Pancreas (tissue), 10 donors: ENCODE measurements around the gene SPX. TPM values are rescaled to one million over a fixed set of nuclear protein-coding genes. Genes with fewer than 3 reads are reported as not detected.
A peak's percentile ranks its signal among the peaks of the same experiment; 100 is the strongest.

Source experiments
- ATAC-seq, 4 donors: fragments of 200-7000 bp; cut with Tn5 transposase; one replicate each; pipeline versions ENCODE4 v1.8.0 to v1.9.1; 2020; ENCODE audit warnings: mild to moderate bottlenecking in 4 of 4, moderate library complexity in 4 of 4
- DNase-seq, 6 donors: peaks; one replicate each; pipeline ENCODE4 v3.0.0-alpha.2; 2020
- FAIRE-seq: peaks from 2 replicates; lab custom pipeline; 2012; peaks lifted over from hg19 to GRCh38; lab: Jason Lieb, UNC
- H3K27ac ChIP-seq, 4 donors: fragments of 200-600 bp; sonication (generic); 1 replicate in 3 of 4; 2 replicates in 1 of 4; pipeline versions ENCODE4 v1.5.0 to v1.8.0; 2020
- H3K27me3 ChIP-seq, 4 donors: fragments of 200-600 bp; one replicate each; pipeline ENCODE4 v1.8.0; 2021
- H3K36me3 ChIP-seq, 3 donors: fragments of 200-600 bp; sonication (generic) in 1 of 3; one replicate each; pipeline versions ENCODE4 v1.5.0 to v1.8.0; 2020 to 2021
- H3K4me1 ChIP-seq, 3 donors: fragments of 200-600 bp; one replicate each; pipeline ENCODE4 v1.8.0; 2021
- H3K4me3 ChIP-seq, 4 donors: fragments of 200-600 bp; sonication (generic) in 2 of 4; one replicate each; pipeline versions ENCODE4 v1.5.0 to v1.8.0; 2020 to 2021
- H3K9me3 ChIP-seq, 4 donors: fragments of 200-600 bp; one replicate each; pipeline ENCODE4 v1.8.0; 2021
- CTCF ChIP-seq, 4 donors: fragments of 200-600 bp; sonication (generic) in 3 of 4; IDR thresholded peaks; one replicate each; pipeline versions ENCODE4 v1.5.0 to v1.8.0; 2021; ENCODE audit warnings: antibody characterized with exemption in 4 of 4
- WGBS, 2 donors: extraction: QIAGEN DNeasy Blood & Tissue Kit; methylation state at CpG; one replicate each; pipeline ENCODE4 v1.1.7; 2013; 5-methylcytosine and 5-hydroxymethylcytosine counted together
- intact Hi-C, 3 donors: fragments of 100-400 bp; cut with DNase I; formaldehyde crosslinking; loops; one replicate each; pipeline versions ENCODE4 v1.11.1 to v1.14.2; 2022
- polyA plus RNA-seq, 2 donors: library from polyadenylated mRNA; stranded (reverse); fragments of 200-250 nt; gene quantifications; one replicate each; pipeline ENCODE4 v1.2.3, GENCODE V29; 2013
- total RNA-seq, 6 donors: library from RNA; stranded (reverse); fragmentation: NEBNext Ultra II Directional in 4 of 6; extraction: Animal tissue kit (Norgen Biotek cat#: 25700) in 4 of 6; gene quantifications; one replicate each; pipeline versions ENCODE4 v1.2.1 to v1.2.4, GENCODE V29; 2021 to 2023
- donor health status: healthy with polysubstance abuse.
- donor health status: DM: no; HTN: no; CAD: no; lungs with moderate emphysema.
- donor health status: DM: no; HTN: no; CAD: no.
- donor health status: control.
- donor health status: control.
- donor health status: Bipolar disorder and iron deficiency.
- donor health status: DM: yes; HTN: yes; CAD: no.
- donor health status: DM: no; HTN: no; CAD: no.
- donor health status: DM: no; HTN: no; CAD: no.
- donor health status: DM: yes; HTN: yes; CAD: no.

SPX gene
- total and polyA plus RNA-seq, 8 donors: 11.7 to 31.0 (median 20.3) TPM

- DNase-seq (no peak), ATAC-seq (no peak), FAIRE-seq (no peak)
- peaks cover 0 to 8% (median 7%) of the 10 kb centered on the region in 3 donors for H3K36me3 ChIP-seq
- 50 to 61% methylated on average over 2 of the region's 2 CpGs for WGBS, 2 donors
- no peaks in the 10 kb centered on the region for H3K9me3 ChIP-seq
- intact Hi-C loops: no loop called here
- peaks cover 6 to 33% (median 26%) of the 10 kb centered on the region in 3 donors for H3K4me1 ChIP-seq
- TF ChIP-seq CTCF (IDR thresholded peaks at IDR 0.05): no peak
- no peaks in the 10 kb centered on the region for H3K27me3 ChIP-seq
- no peak overlapping the region for H3K4me3 ChIP-seq
- H3K27ac ChIP-seq: no peak overlapping the region
These were observed 26.3 kb upstream of the SPX start for GRCh38 chr12:21499765-21500164.

DNA sequence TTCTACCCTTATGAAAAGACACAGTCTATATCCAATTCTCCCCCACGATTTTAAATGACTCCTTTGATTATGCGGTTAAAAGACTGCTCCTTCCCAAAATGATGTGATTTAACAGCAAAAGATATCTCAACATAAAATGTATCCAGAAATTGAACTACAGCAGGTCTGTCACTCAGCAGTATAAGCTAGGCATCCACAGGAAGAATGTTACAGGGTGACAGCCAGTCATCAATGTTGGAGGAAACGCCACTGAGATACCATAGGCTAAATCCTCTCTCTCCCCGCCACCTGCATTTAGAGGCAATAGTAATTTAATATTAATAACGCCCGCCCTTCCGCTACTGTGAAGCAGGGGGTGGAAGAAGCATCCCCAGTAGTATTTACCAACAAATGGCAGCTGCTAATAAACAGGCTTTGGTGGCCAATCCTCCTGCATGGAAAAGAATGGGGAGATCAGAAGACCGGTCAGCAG lies 25.3 kb upstream of the SPX start:
- FAIRE-seq: no peak

GRCh38 chr12:21501258-21502163 lies 24.6 kb upstream of the SPX start, which contains the start of the genes GOLT1B and RECQL:
Gene GOLT1B, plus strand, starts transcription at chr12:21501789. Its CDS starts 135 bp downstream, at chr12:21501924.
Gene RECQL, minus strand, starts transcription at chr12:21501635. Its CDS starts 2,065 bp downstream, at chr12:21499570.
- intact Hi-C loops: no loop called here
- H3K27me3 ChIP-seq: no peaks in the 10 kb centered on the region
- WGBS, 2 donors: 0% methylated on average over 61 of the region's 61 CpGs
- TF ChIP-seq CTCF (IDR thresholded peaks at IDR 0.05): no peak
- peak; percentile 88 for FAIRE-seq
- peak within 1 kb of the TSS; percentile 77 to 99 (median 84) for H3K4me3 ChIP-seq
- peak within 1 kb of the TSS; percentile 61 to 91 (median 83) for H3K27ac ChIP-seq
- peak; percentile 83 to 94 (median 90) for DNase-seq
- peak; percentile 98 to 99 (median 99) for ATAC-seq
- no peaks in the 10 kb centered on the region for H3K9me3 ChIP-seq
- peaks cover 6 to 41% (median 35%) of the 10 kb centered on the region in 3 donors for H3K4me1 ChIP-seq
- peaks cover 0 to 3% (median 2%) of the 10 kb centered on the region in 3 donors for H3K36me3 ChIP-seq

More for the DNA sequence above, 25.3 kb upstream of the SPX start:
- H3K27me3 ChIP-seq: no peaks in the 10 kb centered on the region
- no peaks in the 10 kb centered on the region for H3K9me3 ChIP-seq
- peaks cover 0 to 8% (median 7%) of the 10 kb centered on the region in 3 donors for H3K36me3 ChIP-seq
- WGBS, 2 donors: 5 to 7% methylated on average over 8 of the region's 8 CpGs
- DNase-seq (no peak), ATAC-seq (no peak)
- H3K27ac ChIP-seq: peak overlapping the region in 3 of 4 donors; percentile 81 to 91 (median 85)
- peaks cover 6 to 39% (median 28%) of the 10 kb centered on the region in 3 donors for H3K4me1 ChIP-seq
- intact Hi-C loops: no loop called here
- no peak for TF ChIP-seq CTCF (IDR thresholded peaks at IDR 0.05)
- peak overlapping the region; percentile 77 to 99 (median 84) for H3K4me3 ChIP-seq

GRCh38 chr12:21502164-21502496 lies 24.0 kb upstream of the SPX start:
- DNase-seq: no peak
- H3K27me3 ChIP-seq: no peaks in the 10 kb centered on the region
- peak; percentile 18 to 57 (median 43) for ATAC-seq
- H3K4me1 ChIP-seq: peaks cover 6 to 41% (median 35%) of the 10 kb centered on the region in 3 donors
- TF ChIP-seq CTCF (IDR thresholded peaks at IDR 0.05): no peak
- no peaks in the 10 kb centered on the region for H3K9me3 ChIP-seq
- peak overlapping the region; percentile 77 to 99 (median 84) for H3K4me3 ChIP-seq
- intact Hi-C loops: no loop called here
- whole genome bisulfite sequencing, 2 donors: 0% methylated on average over 13 to 14 of the region's 14 CpGs
- FAIRE-seq: no peak
- H3K36me3 ChIP-seq: peaks cover 0 to 3% (median 0%) of the 10 kb centered on the region in 3 donors
- peak overlapping the region; percentile 61 to 91 (median 83) for H3K27ac ChIP-seq
